ENCODE data around the gene INTS4.
"Not testable (repeated sequence)": the region's sequence is repeated elsewhere in the genome, so short reads cannot be mapped to it uniquely, and the experiment has no call there.

INTS4 gene

DNA sequence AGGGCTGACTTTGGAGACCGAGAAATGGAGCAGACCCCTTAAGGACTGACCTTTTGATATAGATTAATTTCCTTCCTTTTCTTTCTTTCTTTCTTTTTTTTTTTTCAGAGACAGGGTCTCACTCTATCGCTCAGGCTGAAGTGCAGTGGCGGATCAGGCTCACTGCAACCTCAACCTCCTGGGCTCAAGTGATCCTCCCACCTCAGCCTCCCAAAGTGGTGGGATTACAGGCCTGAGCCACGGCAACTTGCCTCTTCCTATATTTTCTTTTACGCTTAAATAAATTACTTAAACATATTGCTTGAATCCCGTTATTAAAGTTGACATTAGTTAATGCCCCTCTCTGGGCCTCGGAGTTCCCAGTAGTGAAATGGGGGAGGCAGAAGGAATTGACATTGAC, 29.0 kb upstream of the INTS4 start:
- no peak for FAIRE-seq

DNA sequence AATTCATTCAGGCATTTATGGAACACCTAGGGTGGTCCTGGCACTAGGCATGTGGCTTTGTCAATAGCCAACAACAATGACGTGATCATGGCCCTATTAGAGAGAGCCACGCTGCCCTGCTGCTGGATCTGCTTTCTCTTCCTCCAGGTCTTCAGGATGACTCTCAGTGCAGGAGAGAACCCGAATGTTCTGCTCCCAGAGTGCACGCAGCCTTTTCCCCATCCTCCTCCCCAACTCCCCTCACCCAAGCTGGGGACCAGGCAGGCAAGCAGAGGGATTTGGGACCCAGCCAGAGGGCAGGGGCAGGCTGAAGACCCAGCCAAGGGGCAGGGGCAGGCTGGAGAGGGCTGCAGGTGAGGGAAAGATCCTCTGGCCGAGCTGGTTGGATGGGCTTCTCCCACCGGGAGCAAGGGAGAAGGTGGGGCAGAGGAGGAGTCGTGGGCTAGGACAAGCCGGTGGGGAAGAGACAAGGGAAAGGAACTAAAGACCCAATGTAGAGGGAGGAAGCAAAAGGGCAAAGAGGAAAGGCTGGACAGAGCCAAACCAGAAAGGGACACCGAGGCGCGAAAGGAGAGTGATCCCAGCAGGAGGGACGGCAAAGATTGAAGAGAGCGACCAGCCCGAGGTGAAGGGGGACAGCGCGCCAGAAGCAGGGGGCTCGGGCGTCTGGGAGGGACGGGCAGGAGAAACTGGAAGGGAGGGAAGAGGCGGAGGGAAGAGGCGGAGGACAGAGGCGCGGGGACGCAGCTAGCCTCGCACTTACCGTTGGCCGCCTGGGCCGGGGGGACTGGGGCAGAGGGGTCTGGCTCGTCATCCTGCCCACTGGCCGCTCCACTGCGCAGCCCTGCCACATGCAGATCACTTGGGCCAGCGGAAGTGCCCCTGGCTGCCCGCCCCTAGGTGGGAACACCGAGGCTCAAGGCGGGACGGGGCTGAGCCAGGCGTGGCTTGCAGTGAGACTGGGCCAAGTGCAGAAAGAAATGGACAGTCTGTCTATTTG, 28.2 kb upstream of the INTS4 start, which contains the start of gene KCTD14:
Gene KCTD14, minus strand, starts transcription at position 880 of the 1,000 bp plus-strand sequence. Its CDS starts 27 bp downstream, at position 853.
- FAIRE-seq = no peak

- no peak for FAIRE-seq
Observed at GRCh38 chr11:78021611-78022010, 27.1 kb upstream of the INTS4 start.

GRCh38 chr11:78020246-78020645, 25.8 kb upstream of the INTS4 start:
- FAIRE-seq = no peak

DNA sequence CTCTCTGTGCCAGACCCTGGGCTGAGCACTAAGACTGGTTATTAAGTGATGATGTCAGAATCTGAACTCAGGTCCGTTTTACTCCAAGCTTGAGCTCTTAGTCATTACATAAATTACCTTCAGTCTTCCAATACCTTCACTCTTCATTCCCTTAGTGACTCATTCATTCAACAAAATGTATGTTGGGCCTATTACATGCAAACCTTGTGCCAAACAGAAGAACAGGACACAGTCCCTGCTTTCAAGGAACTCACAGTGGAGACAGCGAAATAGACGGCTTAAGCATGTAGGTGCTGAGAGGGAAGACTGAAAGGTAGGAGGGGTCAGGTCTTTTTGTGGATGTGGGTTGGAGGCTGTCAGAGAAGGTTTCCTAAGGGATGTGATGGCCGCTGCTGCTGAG, 25.3 kb upstream of the INTS4 start:
- no peak for FAIRE-seq

GRCh38 chr11:78015878-78016277, 21.4 kb upstream of the INTS4 start:
- FAIRE-seq = no peak

- FAIRE-seq = not testable (repeated sequence)
Observed at GRCh38 chr11:78014937-78015520, 20.6 kb upstream of the INTS4 start.

DNA sequence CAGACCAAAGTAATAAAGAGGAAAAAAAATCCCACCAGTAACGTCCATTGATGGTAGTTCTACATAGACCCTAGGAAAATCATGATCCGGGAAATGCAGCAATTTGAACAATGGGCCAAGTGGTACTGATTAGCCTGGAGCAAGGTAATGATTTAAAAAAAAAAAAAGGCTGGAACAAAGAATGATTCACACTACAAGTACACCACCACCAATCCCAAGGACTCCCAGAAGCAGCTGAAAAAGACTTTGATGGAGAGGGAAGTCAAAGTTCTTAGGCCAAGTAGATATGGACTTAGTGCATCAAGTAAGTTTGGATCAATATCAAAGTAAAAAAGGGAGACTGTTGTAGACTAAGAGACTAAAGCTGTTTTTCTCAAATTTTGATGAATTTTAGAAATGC, 16.8 kb upstream of the INTS4 start:
- no peak for FAIRE-seq

DNA sequence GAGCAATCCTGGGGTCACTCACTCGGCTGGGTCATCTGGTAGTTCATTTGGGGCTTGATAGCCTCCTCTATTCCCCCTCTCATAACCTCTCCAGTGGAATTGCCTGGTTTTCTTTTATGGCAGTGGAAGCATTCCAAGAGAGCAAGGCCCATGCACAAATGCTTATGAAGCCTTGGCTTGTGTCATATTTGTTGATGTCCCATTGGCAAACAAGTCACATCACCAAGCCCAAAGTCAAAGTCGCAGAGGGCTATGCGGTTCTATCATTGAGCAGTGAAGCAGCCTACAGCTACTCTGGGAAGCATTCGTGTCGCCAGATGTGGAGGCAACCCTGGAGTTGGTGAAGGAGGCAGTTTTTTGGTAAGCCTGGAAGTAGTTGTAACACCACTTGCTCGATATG, 16.3 kb upstream of the INTS4 start:
- no peak for FAIRE-seq

DNA sequence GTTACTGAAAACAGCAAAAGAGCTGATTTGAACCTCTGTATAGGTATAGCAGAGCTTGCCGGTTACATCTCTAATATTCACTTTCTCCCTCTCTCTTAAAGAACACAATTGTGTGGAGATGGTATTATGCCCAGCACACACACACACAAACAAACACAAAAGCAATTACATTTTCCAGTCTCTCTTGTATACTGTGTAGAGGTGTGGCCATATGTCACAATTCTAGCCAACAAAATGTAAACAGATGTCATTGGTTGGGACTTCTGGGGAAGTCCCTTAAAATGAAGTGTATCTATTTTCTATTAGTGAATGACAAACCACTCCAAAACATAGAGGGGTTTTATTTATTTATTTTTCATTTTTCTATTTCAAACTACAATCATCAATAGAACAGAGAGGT, 15.8 kb upstream of the INTS4 start:
- FAIRE-seq = no peak

- FAIRE-seq = no peak
Observed at GRCh38 chr11:78009062-78009461, 14.6 kb upstream of the INTS4 start.

DNA sequence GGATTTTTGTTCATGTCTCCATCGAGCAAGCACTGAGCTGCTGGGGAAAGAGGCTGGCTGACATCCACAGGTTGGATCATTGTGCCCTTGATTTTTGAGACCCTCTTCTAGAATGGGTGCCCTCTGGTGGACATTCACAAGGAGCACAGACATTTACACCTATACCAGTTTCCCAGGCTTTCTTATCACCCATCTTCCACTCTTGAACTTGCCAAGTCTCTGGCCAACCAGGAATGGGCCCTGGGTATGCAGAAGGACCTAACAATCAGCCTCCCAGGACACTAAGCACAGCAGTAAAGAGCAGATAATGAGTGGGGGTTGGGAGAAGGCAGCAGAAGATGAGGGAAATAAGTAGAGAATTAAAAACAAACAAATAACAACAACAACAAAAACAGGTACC, 5.7 kb upstream of the INTS4 start:
- no peak for FAIRE-seq

DNA sequence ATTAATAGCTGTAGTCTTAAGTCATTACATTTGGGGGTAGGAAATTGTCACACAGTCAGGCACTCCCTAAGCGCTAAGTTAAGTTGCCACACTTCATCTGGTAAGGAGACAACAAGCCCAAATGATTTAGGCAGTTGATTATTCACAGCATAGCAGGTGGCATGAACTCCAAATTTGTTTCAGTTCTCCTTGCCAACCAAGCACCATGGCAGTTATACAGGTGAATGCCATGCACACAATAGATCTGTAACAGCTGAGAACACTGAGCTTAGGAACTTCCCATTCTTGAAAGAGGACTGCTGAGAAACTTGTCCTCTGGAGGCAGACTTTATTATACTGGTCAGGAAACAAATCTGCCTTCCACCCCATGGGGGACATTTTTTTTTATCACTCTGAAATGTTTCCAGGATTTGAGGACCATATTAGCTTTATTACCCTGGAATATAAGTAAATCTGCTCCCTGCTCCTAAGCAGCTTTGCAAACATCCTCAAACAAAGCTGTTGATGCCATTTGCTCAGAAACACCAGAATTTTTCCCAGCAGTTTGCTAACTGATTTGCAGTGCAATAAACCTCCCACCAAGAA, 5.1 kb upstream of the INTS4 start:
- no peak for FAIRE-seq

DNA sequence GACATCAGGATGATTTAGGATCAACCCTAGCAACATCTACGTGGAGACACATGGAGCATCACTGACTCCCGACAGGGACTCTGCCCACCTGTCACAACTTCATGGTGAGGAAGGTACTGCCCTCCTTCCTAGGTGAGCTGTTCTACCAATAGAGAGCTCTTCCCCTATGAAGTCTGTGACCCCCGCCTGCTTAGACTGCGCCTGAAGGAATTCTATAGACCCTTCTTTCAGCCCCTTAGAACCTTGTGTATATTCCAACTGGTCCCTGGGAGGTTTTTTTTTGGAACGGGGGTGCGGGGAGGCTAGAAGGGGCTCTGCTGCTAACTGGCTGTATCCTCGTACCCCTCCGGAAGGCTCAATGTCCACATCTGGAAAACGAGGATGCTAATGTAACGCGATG, 566 bp downstream of the INTS4 start:
- FAIRE-seq = no peak

DNA sequence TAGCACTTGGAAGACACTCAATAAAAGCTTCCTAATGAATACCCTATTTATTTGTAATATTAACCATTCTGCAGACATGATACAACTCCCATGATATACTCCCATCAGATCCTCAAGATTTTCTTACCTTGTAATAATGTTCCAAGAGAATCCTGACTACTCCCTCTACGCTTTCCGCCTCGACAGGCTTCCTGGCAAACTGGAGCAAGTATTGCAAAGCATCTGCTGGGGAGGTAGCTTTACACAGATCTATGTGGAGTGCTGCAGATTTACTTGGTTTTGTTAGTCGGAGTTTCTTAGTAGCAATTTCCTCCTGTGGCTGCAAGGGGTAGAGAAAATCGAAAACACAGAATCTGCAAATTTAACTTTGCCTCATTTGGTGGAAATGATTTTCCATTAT, 3.5 kb downstream of the INTS4 start:
- no peak for FAIRE-seq

GRCh38 chr11:77986456-77986855, 8.0 kb downstream of the INTS4 start:
- not testable (repeated sequence) for FAIRE-seq

DNA sequence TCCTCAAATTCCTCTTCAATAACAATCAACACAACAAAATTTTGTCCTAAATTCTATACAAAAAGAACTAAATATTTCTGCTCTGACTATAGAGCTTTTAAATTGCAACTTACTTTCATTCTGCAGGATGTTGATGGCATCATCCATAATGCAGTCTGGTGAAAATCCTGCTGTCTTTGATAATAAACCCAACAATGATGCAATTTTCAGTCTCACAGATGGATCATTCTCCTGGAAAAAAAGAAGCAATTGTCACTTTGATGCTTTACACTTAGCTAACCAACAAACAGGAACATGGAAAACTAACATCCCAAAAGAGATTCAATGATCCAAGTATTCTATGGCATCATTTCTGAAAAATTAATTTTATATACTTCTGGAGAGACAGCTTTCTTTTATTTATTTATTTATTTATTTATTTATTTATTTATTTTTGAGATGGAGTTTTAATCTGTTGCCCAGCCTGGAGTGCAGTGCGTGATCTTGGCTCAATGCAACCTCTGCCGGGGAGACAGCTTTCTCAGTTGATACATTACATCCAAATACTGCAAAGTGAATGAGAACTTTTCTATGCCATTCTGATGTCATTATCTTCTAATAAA, 13.0 kb downstream of the INTS4 start:
- FAIRE-seq = no peak

GRCh38 chr11:77968337-77968736, 26.1 kb downstream of the INTS4 start:
- FAIRE-seq = no peak

DNA sequence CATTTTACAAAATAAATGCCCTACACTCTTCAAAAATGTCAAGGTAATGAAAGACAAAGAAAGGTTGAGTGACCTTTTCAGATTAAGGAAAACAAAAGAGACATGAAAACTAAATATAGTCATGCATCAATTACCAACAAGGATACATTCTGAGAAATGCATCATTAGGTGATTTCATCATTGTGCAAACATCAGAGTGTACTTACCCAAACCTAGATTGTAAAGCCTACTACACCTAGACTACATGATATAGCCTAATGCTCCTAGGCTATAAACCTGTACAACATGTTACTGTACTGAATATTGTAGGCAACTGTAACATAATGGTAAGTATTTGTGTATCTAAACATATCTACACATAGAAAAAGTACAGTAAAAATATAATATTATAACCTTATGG, 26.7 kb downstream of the INTS4 start:
- no peak for FAIRE-seq

GRCh38 chr11:77967121-77967520, 27.3 kb downstream of the INTS4 start:
- no peak for FAIRE-seq

GRCh38 chr11:77966338-77966737, 28.1 kb downstream of the INTS4 start:
- no peak for FAIRE-seq

GRCh38 chr11:77959434-77959833, 35.0 kb downstream of the INTS4 start:
- FAIRE-seq = no peak

GRCh38 chr11:77958583-77959177, 35.8 kb downstream of the INTS4 start:
- not testable (repeated sequence) for FAIRE-seq
